Stimulated activated CD8-positive, alpha-beta memory T cell treated with anti-CD3 and anti-CD28 coated beads, Interleukin-7, amount 100 ng/mL, for 1 hour (primary cell): ENCODE data around the gene SHISA9.

ENCODE experiments used
- DNase-seq, 2 donors: peaks; one replicate each; pipeline ENCODE4 v3.0.0-alpha.2; 2020; ENCODE audit warnings: low read depth in 2 of 2

SHISA9 gene

DNA sequence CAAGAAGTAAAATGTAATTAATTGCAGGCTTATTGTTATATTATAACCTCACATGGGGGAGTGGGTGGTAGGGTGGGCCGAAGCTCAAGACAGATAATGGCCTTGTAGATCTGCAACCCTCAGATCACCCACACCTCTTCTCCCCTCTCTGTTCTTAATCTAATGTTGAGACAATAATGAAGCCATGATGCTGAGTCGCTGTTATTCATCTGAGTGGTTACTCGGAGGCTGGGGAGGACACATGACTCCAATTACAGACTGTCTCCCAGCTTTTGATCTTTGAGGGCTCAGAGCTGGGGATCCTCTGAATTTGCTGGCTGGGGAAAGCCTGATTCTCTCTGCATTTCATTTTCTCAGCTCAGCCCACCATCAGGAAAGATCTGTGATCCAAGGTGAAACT is 275.3 kb downstream of the SHISA9 start:
- no peak for DNase-seq

DNA sequence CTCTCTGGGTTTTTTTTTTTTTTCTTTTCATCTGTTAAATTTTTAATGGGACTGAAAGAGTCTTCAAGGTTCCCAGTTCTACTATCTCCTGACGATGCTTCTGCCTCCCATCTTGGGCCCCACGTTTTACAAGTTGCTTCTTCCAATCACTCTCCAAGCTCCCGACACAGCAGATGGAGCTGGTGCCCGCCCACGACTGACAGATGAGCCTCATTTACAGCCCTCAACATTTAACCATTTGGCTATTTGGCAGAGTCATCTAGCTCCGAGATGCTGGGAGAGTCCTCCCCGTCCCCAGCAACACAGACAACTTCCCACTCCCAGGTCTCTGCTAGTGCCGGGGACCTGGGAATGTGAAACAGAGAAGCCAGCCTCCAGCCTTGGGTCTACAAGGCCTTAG is 276.9 kb downstream of the SHISA9 start:
- DNase-seq: no peak

- DNase-seq: no peak
Observed at GRCh38 chr16:13181432-13181831, 280.0 kb downstream of the SHISA9 start.

- no peak for DNase-seq
Observed at GRCh38 chr16:13186813-13187212, 285.4 kb downstream of the SHISA9 start.

DNA sequence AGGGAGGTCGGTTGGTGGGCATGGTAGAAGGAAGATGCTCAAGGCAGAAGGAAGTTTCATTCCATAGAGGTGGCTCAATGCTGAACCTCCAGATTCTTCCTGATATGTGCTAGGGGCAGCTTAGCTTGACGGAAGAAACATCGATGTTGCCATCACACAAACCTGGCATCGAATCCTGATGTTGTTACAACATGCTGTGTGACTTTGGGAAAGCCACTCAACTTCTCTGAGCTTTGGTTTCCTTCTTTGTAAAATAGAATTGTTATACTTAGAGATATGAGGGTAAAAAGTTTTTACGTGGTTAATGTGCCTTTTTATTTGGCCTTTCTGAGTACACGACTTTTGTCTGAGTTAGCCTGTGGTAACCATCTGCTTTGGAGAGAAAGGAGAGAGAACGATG is 287.9 kb downstream of the SHISA9 start:
- DNase-seq: no peak

DNA sequence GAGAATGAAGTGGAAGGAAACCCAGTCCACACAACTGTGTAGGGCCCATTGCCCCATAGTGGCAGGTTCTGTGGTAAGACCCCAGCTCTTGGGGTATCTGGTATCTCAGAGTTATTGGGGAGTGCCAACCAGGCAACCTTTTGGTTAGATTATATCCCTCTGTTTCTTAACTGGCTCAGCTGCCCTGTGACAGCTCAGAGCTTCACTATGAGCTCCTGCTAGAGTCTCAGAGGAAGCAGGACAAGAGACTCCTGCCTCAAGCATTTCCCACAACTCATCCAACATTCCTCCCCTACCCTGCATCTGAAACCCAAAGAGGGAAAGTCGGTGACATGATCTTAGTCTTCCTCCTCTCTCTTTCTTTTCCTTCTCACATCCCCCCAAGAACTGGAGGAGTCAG is 292.3 kb downstream of the SHISA9 start:
- no peak for DNase-seq

DNA sequence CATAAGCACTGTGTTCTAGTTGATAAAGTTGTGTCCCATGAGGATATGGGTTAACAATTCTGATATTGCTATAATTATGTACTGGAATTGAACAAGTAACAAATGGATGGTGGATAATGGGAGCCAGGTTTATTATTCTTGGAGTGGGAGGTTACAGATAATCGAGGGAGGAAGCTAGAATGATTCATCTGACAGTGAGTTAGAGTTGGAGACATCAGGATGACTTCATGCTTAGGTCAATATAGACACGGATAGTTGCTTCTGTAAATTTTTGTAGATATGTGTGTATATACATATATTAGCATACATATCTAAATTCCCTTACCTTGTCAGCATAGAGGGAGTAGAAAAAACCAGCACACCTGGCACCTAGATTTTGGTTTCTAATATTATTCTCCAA is 293.4 kb downstream of the SHISA9 start:
- no peak for DNase-seq

- DNase-seq: no peak
Observed at GRCh38 chr16:13203725-13204124, 302.3 kb downstream of the SHISA9 start.

- no peak for DNase-seq
Observed at GRCh38 chr16:13205352-13205751, 304.0 kb downstream of the SHISA9 start.

DNA sequence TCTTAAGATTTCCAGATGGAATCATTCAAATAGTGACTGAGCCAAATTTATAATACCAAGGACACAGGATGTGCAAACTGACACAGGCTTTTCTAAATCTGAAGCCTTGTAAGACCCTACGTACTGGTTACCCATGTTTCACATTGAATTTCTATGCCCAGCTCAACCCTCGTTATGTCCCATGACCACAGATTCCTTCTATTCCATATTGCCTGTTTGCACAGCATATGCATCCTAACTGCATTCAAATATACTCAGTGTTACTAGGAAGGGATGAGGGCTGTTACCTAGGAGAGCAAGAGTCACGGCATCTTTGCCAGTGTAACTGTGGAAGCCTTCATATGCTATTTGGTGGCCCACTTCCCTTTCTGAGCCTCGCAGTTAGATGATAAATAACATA is 305.2 kb downstream of the SHISA9 start:
- no peak for DNase-seq

DNA sequence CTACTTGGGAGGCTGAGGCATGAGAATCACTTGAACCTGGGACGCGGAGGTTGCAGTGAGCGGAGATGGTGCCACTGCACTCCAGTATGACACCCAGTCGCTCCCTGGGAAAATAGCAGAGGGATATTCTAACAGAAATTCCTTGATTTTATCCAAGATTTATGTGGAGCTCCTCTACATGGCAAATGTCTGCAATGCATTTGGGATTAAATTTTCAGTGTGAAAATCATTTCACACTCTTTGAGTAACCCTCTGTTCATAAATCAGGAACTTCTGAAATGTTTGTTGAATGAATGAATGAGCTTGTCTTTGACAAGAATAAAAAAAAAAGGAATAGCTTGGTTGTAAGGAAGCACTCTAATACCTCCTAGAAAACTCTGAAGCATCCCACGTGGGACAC is 305.8 kb downstream of the SHISA9 start:
- DNase-seq: no peak

DNA sequence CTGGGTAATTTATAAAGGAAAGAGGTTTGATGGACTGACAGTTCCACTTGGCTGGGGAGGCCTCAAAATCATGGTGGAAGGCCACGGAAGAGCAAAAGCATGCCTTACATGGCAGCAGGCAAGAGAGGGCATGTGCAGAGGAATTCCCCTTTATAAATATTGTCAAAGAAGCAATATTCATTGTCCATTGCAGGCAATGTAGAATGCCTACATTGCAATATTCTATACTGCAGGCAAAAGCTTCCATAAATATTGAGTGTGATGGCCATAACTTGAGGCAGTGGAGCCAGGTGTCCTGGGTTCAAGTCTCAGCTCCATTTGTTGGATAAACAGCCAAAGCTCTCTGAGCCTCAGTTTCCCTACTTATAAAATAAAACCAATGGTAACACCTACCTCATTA is 322.3 kb downstream of the SHISA9 start:
- DNase-seq: no peak

DNA sequence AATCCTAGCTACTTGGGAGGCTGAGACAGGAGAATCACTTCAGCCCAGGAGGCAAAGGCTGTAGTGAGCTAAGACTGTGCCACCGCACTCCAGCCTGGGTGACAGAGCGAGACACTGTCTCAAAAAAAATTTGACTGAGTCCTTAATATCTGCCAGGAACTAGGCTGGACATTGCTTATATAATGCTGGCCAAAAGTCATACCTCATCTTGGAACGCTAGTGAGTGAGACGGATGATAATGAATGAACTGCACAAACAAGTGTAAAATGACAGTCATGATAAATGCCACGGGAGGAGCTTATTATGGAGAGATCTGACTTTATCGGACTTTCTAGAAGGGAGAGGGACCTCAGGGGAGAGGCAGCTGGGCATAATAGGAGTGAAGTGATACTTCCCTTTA is 327.6 kb downstream of the SHISA9 start:
- DNase-seq: no peak

GRCh38 chr16:13231365-13231764 is 330.0 kb downstream of the SHISA9 start:
- DNase-seq: no peak

- DNase-seq: no peak
Observed at GRCh38 chr16:13234999-13235398, 333.6 kb downstream of the SHISA9 start.

DNA sequence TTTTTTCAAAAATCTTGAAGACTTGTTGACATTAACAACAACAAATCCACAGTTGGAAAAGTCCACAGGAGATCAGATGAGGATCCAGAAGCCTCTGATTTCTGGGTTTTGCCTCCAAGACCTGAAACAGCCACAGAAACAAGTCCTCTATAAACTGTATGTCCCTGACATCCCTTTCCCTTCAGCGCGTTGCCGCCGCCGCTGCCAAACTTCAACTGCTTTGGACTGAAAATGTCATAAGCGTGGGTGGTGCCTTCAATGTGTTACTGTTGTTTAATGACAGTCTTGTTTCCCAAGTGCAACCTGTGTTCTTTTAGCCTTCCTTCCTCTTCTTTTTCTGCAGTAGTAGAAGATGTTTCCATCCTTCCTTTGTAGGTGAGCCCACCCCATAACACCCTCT is 334.9 kb downstream of the SHISA9 start:
- no peak for DNase-seq

DNA sequence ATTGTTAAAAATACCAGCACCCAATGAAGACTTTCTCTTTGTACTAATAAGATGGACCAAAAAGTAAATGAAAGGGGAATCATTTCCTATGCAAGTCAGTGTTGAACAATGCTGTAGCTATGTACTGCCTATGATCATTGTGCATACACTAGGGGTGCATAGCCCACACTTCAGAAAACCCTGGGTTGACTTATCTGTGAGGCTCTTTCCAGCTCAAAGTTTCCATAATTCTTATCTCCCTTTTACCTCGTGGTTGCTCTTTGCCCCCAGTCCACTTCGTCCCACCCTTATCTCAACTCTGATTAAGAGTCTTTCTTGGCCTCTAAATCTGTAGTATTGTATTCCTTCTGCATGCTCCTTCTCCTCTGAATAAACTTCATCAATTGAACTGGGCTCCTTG is 336.8 kb downstream of the SHISA9 start:
- DNase-seq: no peak

GRCh38 chr16:13242201-13242600 is 340.8 kb downstream of the SHISA9 start:
- no peak for DNase-seq

- no peak for DNase-seq
Observed at GRCh38 chr16:13244770-13245169, 343.4 kb downstream of the SHISA9 start.

DNA sequence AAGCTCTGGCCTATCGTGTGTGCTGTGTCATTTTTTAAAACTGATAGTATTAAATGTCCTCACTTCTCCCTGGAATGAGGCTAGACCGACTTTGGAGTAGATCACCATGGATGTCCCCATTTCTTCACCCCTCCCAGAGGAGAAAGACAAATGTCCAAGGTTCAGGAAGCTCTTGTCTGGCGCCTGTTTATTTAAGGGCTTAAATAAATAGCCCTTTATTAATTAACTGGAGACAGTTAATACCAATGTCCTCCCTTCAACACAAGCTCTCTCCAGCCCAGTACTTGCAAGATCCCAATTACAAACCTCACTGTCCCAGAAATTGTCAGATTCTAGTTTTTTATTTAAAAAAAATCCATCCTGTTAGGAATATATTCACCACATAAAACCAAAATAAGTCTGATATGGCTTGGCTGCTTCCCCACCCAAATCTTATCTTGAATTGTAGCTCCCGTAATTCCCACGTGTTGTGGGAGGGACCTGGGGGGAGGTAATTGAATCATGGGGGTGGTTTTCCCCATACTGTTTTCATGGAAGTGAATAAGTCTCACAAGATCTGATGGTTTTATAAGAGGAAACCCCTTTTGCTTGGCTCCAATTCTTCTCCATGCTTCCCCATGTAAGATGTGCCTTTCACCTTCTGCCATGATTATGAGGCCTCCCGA is 344.4 kb downstream of the SHISA9 start:
- DNase-seq: no peak

GRCh38 chr16:13254998-13255614 is 353.7 kb downstream of the SHISA9 start:
- no peak for DNase-seq

- DNase-seq: no peak
Observed at GRCh38 chr16:13262270-13263090, 361.1 kb downstream of the SHISA9 start.
